Mesothelial cell of epicardium (in vitro differentiated cells): ENCODE measurements around the gene FAM20A. TPM values are rescaled to one million over a fixed set of nuclear protein-coding genes. Genes with fewer than 3 reads are reported as not detected.

ENCODE experiments used
- DNase-seq, 2 experiments: peaks; one replicate each; pipeline ENCODE4 v3.0.0; 2021; ENCODE audit warnings: low spot score in 2 of 2; ENCODE audit not compliant: unreplicated experiment in 2 of 2
- H3K27ac Mint-ChIP-seq: 2 replicates; pipeline ENCODE4 v1.8.0; 2021; ENCODE audit warnings: mixed read lengths
- H3K27me3 Mint-ChIP-seq: 2 replicates; pipeline ENCODE4 v1.8.0; 2021; ENCODE audit warnings: low read depth, mixed read lengths
- H3K36me3 Mint-ChIP-seq: 2 replicates; pipeline ENCODE4 v1.8.0; 2021; ENCODE audit warnings: mixed read lengths
- H3K4me1 Mint-ChIP-seq: 2 replicates; pipeline ENCODE4 v1.8.0; 2021; ENCODE audit warnings: mixed read lengths
- H3K4me3 Mint-ChIP-seq: 2 replicates; pipeline ENCODE4 v1.8.0; 2021; ENCODE audit warnings: mild to moderate bottlenecking, moderate library complexity, mixed read lengths
- H3K9me3 Mint-ChIP-seq: 2 replicates; pipeline ENCODE4 v1.8.0; 2021; ENCODE audit warnings: mixed read lengths
- total RNA-seq: library from RNA; stranded (reverse); gene quantifications from 3 replicates; pipeline ENCODE4 v1.2.1, GENCODE V29; 2021
- TF ChIP-seq, protein P1 (sequence below): fragments of 200-600 bp; sonication (generic); IDR thresholded peaks from one replicate; pipeline ENCODE4 v1.5.0; 2021; ENCODE audit warnings: antibody characterized with exemption; ENCODE audit not compliant: unreplicated experiment

The FAM20A gene
- total RNA-seq, 1 donor from 2014 or later: 1.8 TPM

DNA sequence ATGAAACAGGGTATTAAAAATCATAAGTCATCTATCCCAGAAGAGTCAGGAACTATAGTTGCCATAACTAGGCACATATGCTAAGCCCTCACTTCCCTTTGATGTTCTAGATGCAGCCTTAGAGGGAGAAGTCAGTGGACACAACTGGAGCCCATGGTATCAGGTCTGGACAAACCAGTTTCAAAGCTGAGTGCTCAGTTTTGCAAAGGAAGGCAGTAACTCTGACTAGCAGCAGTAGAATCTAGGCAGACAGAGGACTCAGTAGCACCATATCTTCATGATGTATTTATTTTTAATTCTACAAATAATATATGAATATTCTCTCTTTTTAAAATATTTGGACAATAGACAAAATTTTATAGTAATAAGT, 11.7 kb upstream of the FAM20A start:
- H3K36me3 Mint-ChIP-seq: peaks cover 2% of the 10 kb centered on the region
- H3K27ac Mint-ChIP-seq: no peak overlapping the region
- peaks cover 24% of the 10 kb centered on the region for H3K9me3 Mint-ChIP-seq
- DNase-seq: no peak
- no peak overlapping the region for H3K4me3 Mint-ChIP-seq
- H3K27me3 Mint-ChIP-seq: no peaks in the 10 kb centered on the region
- H3K4me1 Mint-ChIP-seq: peaks cover 1% of the 10 kb centered on the region
- TF ChIP-seq, protein P1, sequence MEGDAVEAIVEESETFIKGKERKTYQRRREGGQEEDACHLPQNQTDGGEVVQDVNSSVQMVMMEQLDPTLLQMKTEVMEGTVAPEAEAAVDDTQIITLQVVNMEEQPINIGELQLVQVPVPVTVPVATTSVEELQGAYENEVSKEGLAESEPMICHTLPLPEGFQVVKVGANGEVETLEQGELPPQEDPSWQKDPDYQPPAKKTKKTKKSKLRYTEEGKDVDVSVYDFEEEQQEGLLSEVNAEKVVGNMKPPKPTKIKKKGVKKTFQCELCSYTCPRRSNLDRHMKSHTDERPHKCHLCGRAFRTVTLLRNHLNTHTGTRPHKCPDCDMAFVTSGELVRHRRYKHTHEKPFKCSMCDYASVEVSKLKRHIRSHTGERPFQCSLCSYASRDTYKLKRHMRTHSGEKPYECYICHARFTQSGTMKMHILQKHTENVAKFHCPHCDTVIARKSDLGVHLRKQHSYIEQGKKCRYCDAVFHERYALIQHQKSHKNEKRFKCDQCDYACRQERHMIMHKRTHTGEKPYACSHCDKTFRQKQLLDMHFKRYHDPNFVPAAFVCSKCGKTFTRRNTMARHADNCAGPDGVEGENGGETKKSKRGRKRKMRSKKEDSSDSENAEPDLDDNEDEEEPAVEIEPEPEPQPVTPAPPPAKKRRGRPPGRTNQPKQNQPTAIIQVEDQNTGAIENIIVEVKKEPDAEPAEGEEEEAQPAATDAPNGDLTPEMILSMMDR: no peak

DNA sequence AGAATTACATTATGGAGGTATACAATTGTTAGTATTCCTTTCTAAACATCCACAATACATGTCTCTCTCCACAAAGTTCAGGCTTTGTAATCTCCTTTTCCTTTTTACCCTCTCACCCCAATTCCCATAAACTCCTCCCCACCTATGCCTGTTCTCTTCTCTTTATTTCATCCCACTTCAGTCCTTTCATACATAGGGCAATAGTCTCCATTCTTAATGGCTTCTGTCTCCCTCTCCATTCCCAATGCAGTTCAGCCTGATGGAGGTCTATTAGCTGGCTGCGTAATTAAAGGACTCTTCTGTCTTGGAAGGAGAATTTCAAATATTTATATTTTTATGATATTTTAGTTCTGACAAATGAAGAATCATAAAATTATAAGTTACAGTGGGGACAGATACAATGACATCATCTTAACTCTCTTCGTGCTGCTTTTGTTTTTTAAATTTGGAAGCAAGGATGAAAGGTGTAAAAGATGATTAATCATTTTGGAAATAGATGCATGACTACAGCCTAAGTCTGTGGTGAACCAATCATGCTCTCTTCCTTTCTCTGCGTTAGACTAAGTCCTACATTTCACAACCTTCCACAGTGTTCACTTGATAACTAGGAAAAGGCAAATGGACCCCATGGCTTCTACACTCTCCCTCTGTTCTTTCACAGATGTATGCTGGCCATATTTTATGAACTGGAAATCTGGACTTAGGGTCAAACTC, 11.2 kb upstream of the FAM20A start:
- no peak for DNase-seq
- Mint-ChIP-seq H3K36me3 (peaks cover 6% of the 10 kb centered on the region), H3K4me1 (peaks cover 1% of the 10 kb centered on the region), H3K27ac (no peak overlapping the region), H3K9me3 (peaks cover 29% of the 10 kb centered on the region), H3K4me3 (no peak overlapping the region), H3K27me3 (no peaks in the 10 kb centered on the region)
- TF ChIP-seq, protein P1: no peak

DNA sequence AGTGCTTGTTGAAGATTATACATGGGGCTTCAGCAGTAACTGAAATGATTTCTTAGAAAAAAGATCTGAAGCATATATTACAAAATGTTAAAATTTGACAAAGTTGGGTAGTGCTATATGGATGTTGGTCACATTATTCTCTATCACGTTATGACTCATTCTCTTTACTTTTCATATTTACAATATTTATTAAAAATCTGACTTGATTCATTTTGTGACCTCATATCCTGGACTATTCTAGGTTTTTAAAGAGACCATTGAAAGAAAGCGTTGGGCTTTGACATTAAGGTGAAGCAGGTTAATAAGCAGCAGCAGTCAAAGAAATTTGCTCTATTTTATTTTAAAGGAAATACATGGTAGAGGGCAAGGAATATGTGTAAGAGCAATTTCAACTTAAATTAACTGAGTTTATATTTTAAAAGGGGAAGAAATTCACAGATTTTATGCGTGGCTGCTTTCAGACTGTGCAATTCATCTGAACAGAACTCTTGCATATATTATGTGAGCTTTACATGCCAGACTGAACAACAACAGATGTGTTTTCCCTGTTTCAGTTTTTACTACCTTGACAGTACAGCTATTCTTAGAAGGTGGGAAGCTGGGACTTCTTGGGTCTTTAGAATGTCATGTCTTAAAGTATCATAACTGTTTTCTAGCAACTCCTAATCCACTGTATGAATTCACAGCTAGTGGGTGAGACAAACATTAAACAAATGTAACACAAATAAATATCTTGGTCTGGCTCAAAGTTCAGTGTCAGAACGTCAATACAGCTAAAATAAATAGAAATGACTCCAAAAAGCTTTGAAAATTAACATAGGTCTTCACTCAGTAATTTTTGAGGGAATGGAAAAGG, 10.4 kb upstream of the FAM20A start:
- peaks cover 36% of the 10 kb centered on the region for H3K9me3 Mint-ChIP-seq
- no peaks in the 10 kb centered on the region for H3K27me3 Mint-ChIP-seq
- H3K36me3 Mint-ChIP-seq: peaks cover 6% of the 10 kb centered on the region
- DNase-seq: no peak
- no peak overlapping the region for H3K4me3 Mint-ChIP-seq
- H3K27ac Mint-ChIP-seq: no peak overlapping the region
- peaks cover 1% of the 10 kb centered on the region for H3K4me1 Mint-ChIP-seq
- TF ChIP-seq, protein P1: no peak

DNA sequence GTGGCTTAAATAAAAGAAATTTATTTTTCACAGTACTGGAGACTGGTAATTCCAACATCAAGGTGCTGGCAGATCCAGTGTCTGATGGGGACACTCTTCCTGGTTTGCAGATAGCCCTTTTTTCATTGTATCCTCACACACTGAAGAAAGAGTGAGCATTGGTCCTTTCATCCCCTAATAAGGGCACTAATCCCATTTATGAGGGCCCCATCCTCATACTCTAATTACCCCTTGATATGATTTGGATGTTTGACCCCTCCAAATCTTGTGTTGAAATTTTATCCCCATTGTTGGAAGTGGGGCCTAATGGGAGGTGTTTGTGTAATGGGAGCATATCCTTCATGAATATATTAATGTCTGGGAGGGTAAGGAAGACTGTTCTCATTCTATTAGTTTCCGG, 9.4 kb upstream of the FAM20A start:
- DNase-seq: no peak
- peaks cover 6% of the 10 kb centered on the region for H3K36me3 Mint-ChIP-seq
- H3K27ac Mint-ChIP-seq: no peak overlapping the region
- H3K27me3 Mint-ChIP-seq: no peaks in the 10 kb centered on the region
- TF ChIP-seq, protein P1: no peak
- H3K4me3 Mint-ChIP-seq: no peak overlapping the region
- H3K4me1 Mint-ChIP-seq: peaks cover 1% of the 10 kb centered on the region
- H3K9me3 Mint-ChIP-seq: peaks cover 39% of the 10 kb centered on the region

DNA sequence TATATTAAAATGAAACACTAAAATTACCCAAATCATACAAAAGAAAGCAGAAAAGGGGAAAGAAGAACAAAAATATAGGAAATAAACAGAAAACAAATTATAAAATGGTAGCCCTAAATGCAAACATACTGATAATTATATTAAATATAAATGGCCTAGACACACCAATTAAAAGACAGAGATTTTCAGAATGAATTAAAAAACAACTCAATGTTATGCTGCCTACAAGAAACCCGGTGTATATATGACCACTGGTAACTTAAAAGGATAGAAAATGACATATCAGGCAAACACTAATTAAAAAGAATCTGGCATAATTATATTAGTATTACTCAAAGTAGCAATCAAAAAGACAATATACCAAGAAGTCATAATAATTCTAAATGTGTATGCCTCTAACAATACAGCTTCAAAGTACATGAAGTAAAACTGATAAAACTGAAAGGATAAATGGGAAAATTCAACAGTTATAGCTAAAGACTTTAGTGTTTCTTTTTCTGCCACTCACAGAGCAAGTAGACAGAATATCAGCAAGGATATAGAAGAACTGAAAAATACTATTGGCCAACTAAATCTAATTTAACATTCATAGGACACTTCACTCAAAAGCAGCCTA, 7.5 kb upstream of the FAM20A start:
- H3K4me3 Mint-ChIP-seq: no peak overlapping the region
- TF ChIP-seq, protein P1: no peak
- H3K27ac Mint-ChIP-seq: no peak overlapping the region
- peaks cover 42% of the 10 kb centered on the region for H3K9me3 Mint-ChIP-seq
- H3K27me3 Mint-ChIP-seq: peaks cover 3% of the 10 kb centered on the region
- no peak for DNase-seq
- no peaks in the 10 kb centered on the region for H3K4me1 Mint-ChIP-seq
- H3K36me3 Mint-ChIP-seq: peaks cover 6% of the 10 kb centered on the region
